GM12892 (cell line): ENCODE measurements around the gene MRPL32. TPM values are rescaled to one million over a fixed set of nuclear protein-coding genes. Genes with fewer than 3 reads are reported as not detected.
"Not testable (repeated sequence)": the region's sequence is repeated elsewhere in the genome, so short reads cannot be mapped to it uniquely, and the experiment has no call there.

Experiments
- DNase-seq: peaks from one replicate; pipeline ENCODE4 v3.0.0; 2011; ENCODE audit not compliant: insufficient read length
- FAIRE-seq: peaks from 2 replicates; lab custom pipeline; 2011; peaks lifted over from hg19 to GRCh38; lab: Jason Lieb, UNC
- POLR2A ChIP-seq: IDR thresholded peaks from 2 replicates; pipeline ENCODE4 v1.6.1; 2011; ENCODE audit warnings: low read depth, low read length, control low read depth
- POLR2AphosphoS5 ChIP-seq: IDR thresholded peaks from 2 replicates; pipeline ENCODE4 v1.6.1; 2011; ENCODE audit warnings: low read depth, low read length, control low read depth
- TAF1 ChIP-seq: IDR thresholded peaks from 2 replicates; pipeline ENCODE4 v1.6.1; 2011; ENCODE audit warnings: low read depth, mild to moderate bottlenecking, control low read depth, low read length, borderline replicate concordance
- polyA plus RNA-seq: library from polyadenylated mRNA; unstranded; fragments of >200 nt; gene quantifications from one replicate; pipeline ENCODE4 v1.2.1, GENCODE V29; 2012; ENCODE audit warnings: missing spikeins, inconsistent platforms; ENCODE audit not compliant: missing spikeins

The MRPL32 gene
- 103 TPM for polyA plus RNA-seq

DNA sequence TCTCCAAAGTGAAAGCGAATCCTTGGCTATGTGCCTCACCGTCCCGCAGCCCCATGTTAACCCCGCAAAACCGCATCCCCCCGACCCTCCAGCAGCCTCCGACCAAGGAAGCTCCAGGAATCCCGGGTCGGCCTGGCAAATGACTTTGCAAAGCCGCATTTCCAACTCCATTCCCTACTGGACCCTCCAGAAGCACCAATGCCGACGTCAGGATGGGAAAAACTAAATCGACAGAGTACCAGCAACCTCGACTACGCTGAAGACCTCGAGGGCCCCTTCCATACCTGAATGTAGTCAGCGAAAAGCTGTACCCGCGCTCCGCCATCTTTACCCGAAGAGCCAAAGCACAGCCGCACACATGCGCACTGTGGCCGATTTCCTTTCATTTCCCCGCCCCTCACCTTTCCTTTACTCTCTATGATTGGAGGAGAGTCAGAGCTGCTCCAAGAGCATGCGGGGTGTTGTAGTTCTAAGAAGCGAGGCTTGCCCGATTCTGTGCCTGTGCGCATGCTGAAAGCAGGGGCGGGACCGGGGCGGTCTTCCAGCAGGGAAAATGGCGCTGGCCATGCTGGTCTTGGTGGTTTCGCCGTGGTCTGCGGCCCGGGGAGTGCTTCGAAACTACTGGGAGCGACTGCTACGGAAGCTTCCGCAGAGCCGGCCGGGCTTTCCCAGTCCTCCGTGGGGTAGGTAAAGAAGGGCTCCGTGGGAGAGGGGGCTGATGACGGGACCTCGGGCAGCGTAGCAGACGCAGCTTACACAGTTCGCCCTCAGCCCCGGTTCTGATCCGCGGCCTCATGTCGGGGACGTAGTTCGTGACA, at the start of gene MRPL32, which contains the start of gene PSMA2:
MRPL32 (plus strand) TSS at position 543 of the 818 bp plus-strand sequence; CDS start at position 554, 11 bp downstream.
PSMA2 (minus strand) TSS at position 341 of the 818 bp plus-strand sequence; CDS start at position 325, 16 bp downstream.
- peak; percentile 92 for TF ChIP-seq TAF1
- TF ChIP-seq POLR2AphosphoS5, result peak; percentile 82
- peak; percentile 84 for TF ChIP-seq POLR2A
- DNase-seq (peak; percentile 76), FAIRE-seq (peak; percentile 97)

DNA sequence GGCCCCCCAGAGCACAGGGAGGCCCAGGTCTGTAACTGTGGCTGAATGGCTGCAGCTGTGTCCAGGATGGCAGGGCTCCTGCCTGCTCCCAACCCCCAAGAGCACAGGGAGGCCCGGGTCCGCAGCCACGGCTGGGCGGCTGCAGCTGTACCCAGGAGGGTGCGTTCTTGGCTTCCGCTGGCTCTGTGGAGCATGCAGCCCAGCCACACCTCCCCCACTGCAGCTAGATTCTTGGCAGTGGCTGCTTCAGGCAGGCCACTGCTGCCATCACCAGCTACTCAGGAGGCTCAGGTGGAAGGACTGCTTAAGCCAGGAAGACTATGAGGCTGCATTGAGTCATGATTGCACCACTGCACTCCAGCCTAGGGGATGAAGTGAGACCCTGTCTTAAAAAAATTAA, 48.2 kb upstream of the MRPL32 start:
- FAIRE-seq, result no peak
- no peak for TF ChIP-seq TAF1
- no peak for TF ChIP-seq POLR2A
- TF ChIP-seq POLR2AphosphoS5, result no peak
- no peak for DNase-seq

DNA sequence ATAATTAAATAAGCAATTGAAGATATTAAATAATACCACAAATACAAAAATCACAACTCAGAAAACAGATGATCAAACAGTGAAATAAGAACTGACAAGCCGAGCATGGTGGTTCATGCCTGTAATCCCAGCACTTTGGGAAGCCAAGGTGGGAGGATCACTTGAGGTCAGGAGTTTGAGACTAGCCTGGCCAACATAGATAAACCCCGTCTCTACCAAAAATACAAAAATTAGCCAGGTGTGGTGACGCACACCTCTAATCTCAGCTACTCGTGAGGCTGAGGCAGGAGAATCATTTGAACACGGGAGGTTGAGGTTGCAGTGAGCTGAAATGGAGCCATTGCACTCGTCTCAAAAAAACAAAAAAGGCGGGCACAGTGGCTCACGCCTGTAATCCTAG, 47.0 kb upstream of the MRPL32 start:
- FAIRE-seq, result not testable (repeated sequence)

DNA sequence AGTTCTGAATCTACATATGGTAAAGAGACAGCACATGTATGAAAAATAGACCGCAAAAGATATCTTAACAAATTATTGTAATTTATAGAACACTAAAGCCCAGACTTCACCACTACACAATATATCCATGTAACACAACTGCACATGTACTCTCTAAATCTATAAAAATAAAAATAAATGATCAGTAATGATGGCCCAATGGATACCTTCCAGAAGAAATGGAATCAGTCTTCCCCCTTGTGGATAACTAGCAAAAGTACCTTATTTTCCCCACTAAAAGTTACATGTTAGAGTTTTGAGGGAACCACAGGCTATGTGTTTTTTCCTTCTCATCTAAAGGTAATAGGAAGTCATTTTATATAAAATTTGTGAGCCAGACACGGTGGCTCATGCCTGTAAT, 46.0 kb upstream of the MRPL32 start:
- FAIRE-seq (no peak), DNase-seq (no peak)
- no peak for TF ChIP-seq POLR2AphosphoS5

More for the DNA sequence above, 47.0 kb upstream of the MRPL32 start:
- not testable (repeated sequence) for DNase-seq

DNA sequence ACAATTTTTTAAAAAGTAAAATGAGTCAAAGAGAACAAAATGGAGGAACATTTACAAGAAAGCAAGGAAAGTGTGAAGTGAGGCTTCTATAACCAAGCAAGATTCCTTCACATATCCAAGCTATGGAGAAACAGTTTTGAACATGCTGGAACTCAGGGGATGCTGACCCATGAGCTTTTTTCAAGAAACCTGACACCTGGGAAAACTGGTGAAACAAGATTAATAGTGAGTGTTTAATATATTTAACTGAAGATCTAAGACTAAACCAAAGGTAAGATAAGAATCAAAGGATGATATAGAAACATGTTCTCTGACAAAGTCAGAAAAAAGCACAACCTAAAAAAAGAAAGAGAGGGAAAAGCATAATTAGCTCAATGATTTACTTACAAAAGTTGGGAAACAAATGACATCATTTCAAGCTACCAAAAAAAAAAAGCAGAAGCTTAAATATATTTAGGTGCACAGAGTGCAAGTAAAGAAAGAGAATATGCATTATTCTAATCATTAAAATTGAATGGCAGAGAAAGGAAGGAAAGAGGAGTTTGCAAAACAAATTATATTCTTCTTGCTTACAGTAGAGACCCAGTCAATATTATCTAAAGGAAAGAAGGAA, 45.2 kb upstream of the MRPL32 start:
- DNase-seq (no peak), FAIRE-seq (peak; percentile 27)
- no peak for TF ChIP-seq POLR2AphosphoS5
- TF ChIP-seq TAF1, result no peak
- no peak for TF ChIP-seq POLR2A

DNA sequence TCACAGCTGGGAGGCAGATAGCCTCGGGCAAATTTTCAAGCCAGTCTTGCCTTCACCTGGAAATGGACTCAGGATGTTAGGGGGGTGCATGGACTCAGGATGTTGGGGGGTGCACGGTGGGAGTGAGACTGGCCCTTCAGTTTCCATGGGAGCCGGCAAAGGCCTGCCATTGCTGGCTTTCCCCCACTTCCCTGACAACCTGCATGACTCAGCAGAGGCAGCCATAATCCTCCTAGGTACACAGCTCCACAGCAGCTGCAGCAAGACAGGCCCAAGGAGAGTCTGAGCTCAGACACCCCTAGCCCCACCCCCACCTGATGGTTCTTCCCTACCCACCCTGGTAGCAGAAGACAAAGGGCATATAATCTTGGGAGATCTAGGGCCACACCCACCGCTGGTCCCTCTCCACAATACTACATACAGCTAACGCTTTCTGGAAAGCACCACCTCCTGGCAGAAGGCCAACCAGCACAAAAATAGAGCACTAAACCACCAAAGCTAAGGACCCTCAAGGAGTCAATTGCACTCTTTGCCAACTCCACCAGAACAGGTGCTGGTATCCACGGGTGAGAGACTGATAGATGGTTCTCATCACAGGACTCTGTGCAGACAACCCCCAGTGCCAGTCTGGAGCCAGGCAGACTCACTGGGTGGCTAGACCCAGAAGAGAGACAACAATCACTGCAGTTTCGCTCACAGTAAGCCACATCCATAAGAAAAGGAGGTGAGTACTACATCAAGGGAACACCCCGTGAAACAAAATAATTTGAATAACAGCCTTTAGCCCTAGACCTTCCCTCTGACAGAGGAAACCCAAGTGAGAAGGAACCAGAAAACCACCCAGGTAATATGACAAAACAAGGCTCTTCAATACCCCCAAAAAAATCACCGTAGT, 38.6 kb upstream of the MRPL32 start:
- no peak for DNase-seq
- no peak for FAIRE-seq
- no peak for TF ChIP-seq POLR2AphosphoS5
- TF ChIP-seq POLR2A, result no peak
- TF ChIP-seq TAF1, result no peak

DNA sequence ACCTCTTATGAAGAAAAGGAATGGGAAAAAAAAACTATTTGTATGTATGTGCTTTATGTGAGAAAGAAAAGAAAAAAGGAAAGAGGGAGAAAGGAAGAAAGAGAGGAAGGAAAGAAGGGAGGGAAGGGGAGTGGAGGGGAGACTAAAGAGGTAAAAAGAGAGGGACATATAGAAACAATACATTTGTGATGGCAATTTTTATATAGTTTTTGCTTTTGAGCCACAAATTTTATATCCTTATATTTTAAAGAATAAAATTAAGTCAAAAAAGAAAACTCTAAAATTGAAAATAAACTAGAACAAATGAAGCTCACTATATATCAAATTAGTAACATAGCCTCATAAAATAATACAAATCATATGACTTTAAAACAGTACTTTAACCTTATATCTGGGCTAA, 31.3 kb upstream of the MRPL32 start:
- no peak for FAIRE-seq

DNA sequence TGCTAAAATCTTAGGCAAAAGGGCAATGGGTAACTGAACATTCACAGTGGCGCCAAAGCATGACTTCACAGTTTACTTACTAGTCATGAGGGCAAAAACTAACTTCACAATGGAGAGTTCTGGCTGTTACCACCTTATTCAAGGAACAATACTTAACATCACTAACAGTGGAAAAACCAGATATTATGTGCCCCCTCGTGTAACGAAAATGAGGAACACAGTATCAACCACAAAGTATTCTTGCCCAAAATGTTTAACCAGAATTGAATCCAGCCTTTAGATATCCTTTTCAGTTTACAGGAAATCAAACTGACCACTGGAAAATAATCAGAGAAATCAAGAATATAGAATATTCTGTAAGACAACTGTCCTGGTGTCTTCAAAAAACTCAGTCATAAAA, 29.8 kb upstream of the MRPL32 start:
- no peak for TF ChIP-seq TAF1
- no peak for TF ChIP-seq POLR2A
- no peak for TF ChIP-seq POLR2AphosphoS5
- DNase-seq (no peak), FAIRE-seq (no peak)

More for the DNA sequence above, 31.3 kb upstream of the MRPL32 start:
- no peak for TF ChIP-seq POLR2A
- TF ChIP-seq POLR2AphosphoS5, result no peak
- no peak for TF ChIP-seq TAF1
- no peak for DNase-seq

DNA sequence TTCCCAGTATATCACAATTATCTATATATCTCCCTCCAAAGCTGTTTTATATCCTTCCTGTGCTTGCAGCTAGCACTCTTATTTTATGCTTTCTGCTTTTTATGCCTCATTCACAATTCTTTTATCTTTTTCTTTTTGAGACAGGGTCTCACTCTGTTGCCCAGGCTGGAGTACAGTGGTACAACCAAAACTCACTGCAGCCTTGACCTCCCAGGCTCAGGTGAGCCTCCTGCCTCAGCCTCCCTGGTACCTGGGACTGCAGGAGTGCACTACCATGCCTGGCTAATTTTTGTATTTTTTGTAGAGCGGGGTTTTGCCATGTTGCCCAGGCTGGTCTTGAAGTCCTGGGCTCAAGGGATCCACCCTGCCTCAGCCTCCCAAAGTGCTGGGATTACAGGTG, 26.0 kb upstream of the MRPL32 start:
- FAIRE-seq (no peak), DNase-seq (no peak)
- TF ChIP-seq TAF1 (no peak), POLR2A (no peak), POLR2AphosphoS5 (no peak)

DNA sequence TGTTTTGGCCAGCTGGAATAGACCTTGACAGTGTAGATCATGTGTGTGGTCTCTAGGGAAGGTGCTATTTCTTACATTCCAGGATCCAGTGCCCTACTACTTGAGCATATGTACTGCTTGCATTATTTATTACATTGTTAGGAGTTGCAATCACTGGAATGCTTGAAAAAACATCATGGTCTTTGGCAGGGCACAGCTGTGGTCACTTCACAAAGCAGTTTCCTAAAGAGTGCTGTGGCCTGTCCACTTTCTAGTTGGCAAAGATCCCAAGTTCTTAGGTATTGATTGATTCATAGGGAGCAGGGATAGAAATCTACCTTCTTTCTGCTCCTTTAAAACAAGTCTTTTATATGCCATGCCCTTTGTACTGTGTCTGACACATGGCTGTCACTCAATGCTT, 24.9 kb upstream of the MRPL32 start:
- FAIRE-seq, result no peak
- TF ChIP-seq POLR2A (no peak), POLR2AphosphoS5 (no peak), TAF1 (no peak)
- DNase-seq, result no peak

DNA sequence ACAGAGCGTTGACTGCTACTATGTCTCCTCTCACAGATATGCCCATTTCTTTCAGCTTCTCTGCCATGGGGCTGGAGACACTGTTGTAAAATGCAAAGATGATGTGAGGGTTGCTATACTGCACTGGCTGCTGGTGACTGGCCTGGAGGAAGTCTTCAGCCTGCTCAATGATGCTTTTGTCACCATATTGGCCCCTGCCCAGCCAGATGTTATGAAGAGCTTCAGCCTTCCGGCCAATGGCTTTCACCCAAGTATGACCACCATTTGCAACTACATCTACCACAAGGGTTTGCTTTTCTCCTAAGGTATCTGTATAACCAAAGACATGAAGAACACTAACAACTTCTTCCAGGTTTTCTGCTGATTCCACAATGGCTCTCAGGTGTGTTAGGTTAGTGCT, 21.9 kb upstream of the MRPL32 start:
- DNase-seq (no peak), FAIRE-seq (no peak)
- TF ChIP-seq POLR2AphosphoS5 (no peak), POLR2A (no peak), TAF1 (no peak)
